GM20000 (cell line): ENCODE results near the gene MRPL49.

Source experiments
- DNase-seq: peaks from one replicate; pipeline ENCODE4 v3.0.0; 2012; ENCODE audit warnings: low spot score
- TF ChIP-seq, protein P1 (sequence below): IDR thresholded peaks from 2 replicates; pipeline ENCODE4 v1.5.1; 2012; ENCODE audit warnings: mild to moderate bottlenecking, control low read depth; ENCODE audit errors: extremely low read depth, missing control alignments

The MRPL49 gene

DNA sequence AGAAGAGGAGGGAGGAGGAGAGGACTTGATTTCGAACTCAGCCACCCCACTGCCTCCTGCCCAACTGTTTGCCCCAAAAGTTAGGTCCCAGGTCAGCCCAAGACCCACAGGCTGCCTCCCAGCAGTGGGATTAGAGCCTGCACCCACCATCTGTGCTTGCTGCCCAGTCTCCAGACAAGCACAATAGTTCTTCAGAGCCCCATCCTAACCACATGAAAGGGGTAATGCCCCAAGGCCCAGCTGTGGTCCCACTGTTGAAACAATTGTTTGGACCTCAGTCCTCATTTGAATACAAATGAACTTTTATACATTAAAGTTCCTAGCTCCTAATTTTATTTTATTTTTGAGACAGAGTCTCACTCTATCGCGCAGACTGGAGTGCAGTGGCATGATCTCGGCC, 31.5 kb upstream of the MRPL49 start:
- no peak for DNase-seq
- TF ChIP-seq, protein P1, sequence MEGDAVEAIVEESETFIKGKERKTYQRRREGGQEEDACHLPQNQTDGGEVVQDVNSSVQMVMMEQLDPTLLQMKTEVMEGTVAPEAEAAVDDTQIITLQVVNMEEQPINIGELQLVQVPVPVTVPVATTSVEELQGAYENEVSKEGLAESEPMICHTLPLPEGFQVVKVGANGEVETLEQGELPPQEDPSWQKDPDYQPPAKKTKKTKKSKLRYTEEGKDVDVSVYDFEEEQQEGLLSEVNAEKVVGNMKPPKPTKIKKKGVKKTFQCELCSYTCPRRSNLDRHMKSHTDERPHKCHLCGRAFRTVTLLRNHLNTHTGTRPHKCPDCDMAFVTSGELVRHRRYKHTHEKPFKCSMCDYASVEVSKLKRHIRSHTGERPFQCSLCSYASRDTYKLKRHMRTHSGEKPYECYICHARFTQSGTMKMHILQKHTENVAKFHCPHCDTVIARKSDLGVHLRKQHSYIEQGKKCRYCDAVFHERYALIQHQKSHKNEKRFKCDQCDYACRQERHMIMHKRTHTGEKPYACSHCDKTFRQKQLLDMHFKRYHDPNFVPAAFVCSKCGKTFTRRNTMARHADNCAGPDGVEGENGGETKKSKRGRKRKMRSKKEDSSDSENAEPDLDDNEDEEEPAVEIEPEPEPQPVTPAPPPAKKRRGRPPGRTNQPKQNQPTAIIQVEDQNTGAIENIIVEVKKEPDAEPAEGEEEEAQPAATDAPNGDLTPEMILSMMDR = no peak

GRCh38 chr11:65095427-65095826, 26.7 kb upstream of the MRPL49 start:
- DNase-seq = no peak

GRCh38 chr11:65095974-65096806, 25.9 kb upstream of the MRPL49 start, which contains the start of gene VPS51:
TSS of gene VPS51 (plus strand) at chr11:65096214. CDS start at chr11:65096251, 37 bp downstream.
- peak; percentile 92 for DNase-seq
- TF ChIP-seq, protein P1 = no peak

More at GRCh38 chr11:65095427-65095826, 26.7 kb upstream of the MRPL49 start:
- TF ChIP-seq, protein P1 = no peak

DNA sequence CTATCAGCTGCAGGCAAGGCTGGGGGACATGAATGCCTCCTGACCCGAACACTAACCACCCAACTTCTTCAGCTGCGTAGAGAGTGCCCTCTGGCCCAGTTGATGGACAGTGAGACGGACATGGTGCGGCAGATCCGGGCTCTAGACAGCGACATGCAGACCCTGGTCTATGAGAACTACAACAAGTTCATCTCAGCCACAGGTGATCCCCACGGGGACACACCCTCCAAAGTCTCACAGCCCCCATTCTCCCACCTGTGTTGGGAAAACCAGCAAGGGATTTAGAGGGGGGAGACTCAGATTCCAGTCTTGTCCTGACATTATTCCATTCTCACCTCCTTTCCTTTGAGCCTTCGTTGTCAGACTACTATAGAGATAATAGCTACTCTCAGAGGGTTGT, 25.2 kb upstream of the MRPL49 start:
- TF ChIP-seq, protein P1 = no peak

GRCh38 chr11:65100674-65101350, 21.3 kb upstream of the MRPL49 start:
- DNase-seq = no peak
- TF ChIP-seq, protein P1 = no peak

More for the DNA sequence above, 25.2 kb upstream of the MRPL49 start:
- no peak for DNase-seq

- DNase-seq = no peak
- TF ChIP-seq, protein P1 = no peak
These were observed 19.7 kb upstream of the MRPL49 start for GRCh38 chr11:65102142-65103095.
